ENCODE measurements around the gene ARMH1.
"Not testable (repeated sequence)": the region's sequence is repeated elsewhere in the genome, so short reads cannot be mapped to it uniquely, and the experiment has no call there.

The ARMH1 gene

DNA sequence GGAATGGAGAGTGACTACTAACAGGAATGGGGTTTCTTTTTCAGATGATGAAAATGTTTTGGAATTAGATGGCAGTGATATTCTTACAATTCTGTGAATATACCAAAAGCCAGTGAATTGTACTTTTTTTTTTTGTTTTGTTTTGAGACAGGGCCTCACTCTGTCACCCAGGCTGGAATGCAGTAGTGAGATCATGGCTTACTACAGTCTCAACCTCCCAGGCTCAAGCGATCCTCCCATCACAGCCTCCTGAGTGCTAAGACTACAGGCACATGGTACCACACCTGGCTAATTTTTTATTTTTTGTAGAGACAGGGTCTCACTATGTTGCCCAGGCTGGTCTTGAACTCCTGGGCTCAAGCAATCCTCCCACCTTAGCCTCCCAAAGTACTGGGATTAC is 7.8 kb upstream of the ARMH1 start:
- not testable (repeated sequence) for DNase-seq (ENCODE audit: low read depth in 1 of 2, low spot score in 1 of 2)

DNA sequence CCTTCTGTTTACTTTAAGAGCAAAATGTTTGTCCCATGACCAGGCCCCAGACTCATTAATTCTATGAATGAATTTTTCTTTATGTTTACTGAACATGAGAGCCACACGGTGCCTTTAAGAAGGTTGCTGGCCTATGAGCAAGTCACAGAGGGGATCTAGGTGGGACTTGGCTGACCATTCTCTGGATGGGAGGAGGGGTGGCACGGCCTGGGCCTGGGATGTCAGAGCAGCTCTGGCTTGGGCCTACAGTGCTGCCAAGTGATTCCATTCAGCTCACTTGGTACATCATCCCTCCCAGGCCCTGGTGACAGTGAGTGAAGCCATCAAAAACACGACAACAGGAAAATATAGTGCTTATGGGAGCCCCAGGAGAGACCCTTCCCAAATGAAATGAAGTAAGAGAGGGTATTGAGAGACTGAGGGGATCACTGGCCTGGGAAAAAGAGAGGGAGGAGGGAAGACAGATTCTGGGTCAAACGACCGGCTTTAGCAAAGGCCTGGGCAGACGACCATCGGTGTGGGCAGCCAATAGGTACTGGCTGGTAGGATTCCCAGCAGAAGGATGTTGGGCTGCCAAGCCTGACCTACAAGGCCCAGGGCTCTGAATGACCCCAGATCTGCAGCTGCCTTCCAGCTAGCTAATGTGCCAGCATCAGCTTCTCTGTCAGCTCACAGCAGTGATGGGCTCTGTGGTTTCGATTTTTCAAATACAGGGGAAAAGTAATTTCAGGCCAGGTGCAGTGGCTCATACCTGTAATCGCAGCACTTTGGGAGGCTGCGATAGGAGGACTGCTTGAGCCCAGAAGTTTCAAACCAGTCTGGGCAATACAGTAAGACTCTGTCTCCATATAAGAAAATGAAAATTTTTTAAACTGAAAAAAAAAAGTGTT is 3.5 kb upstream of the ARMH1 start:
- DNase-seq (ENCODE audit: low read depth in 1 of 2, low spot score in 1 of 2): no peak

DNA sequence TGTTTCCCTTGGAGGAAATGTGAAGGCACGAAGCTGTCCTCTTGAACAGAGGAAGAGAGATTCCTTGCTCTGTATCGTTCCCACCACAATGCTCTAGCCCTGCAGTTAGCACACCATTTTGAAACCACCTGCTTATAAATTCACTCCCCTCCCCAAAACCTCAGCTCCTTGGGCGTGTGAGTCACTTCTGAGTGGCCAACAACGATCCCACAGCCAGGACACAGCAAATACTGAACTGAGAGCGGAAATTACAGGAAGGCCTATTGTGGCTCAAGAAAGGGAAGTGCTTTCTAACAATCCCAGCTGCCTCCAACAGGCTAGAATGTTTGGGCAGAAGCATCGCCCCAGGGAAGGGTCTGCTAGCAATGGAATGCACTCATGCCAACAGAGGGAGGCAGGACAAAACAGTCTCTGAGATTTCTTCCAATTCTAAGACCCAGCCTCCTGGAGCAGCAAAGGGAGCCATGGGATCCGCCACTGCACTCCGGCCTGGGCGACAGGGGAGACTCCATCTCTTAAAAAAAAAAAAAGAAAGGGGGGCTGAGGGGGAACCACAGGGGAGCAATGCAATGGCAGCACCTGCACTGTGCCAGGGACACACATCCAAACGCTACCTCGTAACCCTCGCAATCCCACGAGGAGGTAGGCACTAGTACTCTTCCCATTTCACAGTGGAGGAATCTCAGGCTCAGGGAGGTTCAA is 2.1 kb upstream of the ARMH1 start:
- no peak for DNase-seq (ENCODE audit: low read depth in 1 of 2, low spot score in 1 of 2)

DNA sequence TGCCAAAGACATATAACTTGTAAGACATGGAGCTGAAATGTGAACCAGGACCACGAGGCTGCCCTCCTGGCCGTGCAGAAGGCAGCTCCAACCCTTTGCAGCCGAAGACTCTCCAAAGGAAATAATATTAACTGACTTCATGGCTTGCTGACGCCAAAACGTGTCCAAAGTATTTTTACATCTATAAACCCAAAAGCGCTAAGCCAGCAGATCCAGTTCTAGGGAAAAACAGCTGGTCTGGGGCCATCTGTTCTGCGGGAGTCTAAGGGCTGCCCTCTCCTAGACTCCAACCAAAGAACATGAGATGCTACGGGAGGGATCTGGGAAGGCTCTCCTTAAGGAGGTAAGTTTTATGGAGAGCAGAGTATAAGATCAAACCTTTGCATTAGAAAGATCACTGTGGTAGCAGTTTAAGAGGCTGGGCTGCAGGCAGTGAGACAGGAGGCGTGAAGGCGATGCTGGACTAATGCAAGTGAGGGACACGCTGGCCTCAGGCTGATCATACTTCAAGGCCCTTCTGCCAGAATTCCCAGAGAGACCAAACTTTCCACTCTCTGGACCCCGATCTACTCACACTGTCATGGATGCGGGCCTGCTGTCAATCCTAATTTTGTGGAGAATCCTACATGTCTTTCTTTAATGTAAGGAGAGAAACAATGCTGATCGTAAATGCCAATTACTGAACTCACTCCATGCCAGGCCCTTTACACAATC is 1.4 kb upstream of the ARMH1 start:
- no peak for DNase-seq (ENCODE audit: low read depth in 1 of 2, low spot score in 1 of 2)

DNA sequence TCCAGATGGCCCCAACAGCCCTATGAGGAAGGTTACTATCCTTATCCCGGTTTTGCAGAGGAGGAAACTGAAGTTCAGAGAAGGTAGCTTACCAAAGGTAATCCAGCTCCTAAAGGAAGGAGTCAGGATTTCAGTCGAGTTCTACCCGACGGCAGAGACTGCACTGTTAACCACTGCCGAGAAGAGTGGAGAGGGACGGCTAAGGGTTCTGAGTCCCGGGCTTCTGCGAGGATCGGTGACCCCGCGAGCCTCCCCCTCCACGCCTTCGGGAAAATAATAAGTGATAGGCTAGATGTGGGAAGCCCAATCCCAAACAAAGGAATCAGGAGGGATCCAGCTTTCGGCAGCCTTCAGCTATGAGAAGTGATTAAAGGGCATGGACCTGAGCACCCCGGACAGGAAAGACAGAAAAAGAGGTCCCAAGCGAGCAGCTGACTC is 820 bp upstream of the ARMH1 start:
- no peak for DNase-seq (ENCODE audit: low read depth in 1 of 2, low spot score in 1 of 2)

DNA sequence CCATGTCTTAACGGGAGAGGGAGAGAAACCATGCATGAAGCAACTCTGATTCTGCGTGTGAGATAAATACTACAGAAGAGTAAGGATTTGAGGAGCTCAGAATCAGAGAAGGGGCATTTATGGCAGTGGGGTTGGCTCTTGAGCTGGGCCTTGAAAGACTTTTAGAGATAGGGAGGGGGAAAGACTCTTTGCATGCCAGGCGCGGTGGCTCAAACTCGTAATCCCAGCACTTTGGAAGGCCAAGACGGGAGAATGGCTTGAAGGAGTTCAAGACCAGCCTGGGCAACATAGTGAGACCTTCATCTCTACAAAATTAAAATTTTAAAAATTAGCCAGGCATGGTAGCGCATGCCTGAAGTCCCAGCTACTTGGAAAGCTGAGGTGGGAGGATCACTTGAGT is 672 bp downstream of the ARMH1 start:
- no peak for DNase-seq (ENCODE audit: low read depth in 1 of 2, low spot score in 1 of 2)

DNA sequence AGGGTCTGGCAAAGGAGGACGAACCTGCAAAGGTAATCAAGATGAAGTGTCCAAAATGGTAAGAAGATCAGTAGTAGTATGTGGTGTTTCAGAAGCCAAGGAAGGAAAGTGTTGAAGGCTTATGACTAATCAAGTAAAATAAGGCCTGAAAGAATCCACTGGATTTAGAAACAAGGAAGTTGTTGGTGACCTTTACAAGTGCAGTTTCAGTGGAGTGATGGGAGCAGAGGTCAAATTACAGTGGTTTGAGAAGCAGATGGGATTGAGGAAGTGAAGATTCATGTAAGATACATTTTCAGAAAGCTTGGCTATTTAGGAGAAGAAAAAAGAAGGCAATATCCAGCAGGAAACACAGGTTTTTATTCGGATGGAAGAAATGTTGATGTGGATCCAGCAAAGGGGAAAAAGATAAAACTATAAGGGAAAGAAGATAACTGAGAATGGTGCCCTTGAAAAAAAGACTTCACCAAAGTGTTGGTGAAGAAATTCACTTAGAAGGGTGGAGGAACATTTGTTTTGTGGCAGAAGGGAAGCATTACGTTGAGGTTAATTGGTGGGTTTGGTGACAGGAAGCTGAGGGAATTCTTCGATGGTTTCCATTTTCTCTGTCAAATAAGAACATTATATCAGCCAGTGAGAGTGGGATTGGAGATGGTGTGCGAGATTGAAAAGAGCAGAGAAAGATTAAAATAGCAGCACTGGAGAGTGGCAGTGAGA is 2.1 kb downstream of the ARMH1 start:
- DNase-seq (ENCODE audit: low read depth in 1 of 2, low spot score in 1 of 2): no peak

DNA sequence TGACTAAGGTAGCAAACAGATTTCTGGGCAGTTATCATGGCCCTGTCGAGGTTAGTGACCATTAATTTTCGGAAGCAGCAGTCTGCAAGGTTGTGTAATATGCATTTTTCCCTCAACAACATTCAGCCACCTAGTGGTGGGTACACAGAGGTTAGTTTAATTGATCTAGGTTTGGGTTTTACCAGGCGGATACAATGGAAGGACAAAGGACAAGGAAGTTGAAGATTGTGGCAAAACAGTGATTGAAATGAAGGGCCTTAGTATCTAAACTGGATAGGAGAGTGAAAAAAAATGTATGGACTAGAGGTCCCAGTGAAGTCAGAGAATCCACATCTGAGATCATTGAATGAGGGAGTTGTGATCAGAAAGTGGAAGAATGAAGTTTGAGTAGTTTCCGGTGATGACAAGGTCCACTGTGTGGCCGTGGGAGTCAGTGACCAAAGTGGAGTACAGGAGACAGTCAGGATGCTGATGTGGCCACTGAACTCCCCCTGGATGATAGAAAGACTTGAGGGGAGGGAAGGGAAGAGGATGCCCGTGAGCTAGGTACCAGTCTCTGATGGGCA is 2.8 kb downstream of the ARMH1 start:
- DNase-seq (ENCODE audit: low read depth in 1 of 2, low spot score in 1 of 2): no peak

DNA sequence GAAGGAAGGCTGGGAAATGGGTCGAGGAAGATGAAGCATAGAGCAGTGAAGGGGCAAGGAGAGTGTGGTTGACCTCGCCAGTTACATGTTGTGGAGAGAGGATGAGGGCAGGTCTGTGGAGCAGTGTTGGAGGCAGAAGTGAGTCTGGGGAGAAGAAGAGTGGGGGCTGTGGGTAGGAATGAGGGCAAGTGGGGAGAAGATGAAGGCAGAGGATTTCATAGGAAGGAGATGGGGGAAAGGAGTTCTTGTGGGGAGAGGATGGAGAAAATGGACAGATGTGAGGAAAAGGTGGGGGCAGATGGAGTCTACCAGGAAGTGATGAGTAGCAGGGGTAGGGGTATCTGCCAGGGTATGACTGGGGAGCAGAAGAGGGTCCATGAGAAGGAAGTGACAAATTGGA is 3.6 kb downstream of the ARMH1 start:
- no peak for DNase-seq (ENCODE audit: low read depth in 1 of 2, low spot score in 1 of 2)

DNA sequence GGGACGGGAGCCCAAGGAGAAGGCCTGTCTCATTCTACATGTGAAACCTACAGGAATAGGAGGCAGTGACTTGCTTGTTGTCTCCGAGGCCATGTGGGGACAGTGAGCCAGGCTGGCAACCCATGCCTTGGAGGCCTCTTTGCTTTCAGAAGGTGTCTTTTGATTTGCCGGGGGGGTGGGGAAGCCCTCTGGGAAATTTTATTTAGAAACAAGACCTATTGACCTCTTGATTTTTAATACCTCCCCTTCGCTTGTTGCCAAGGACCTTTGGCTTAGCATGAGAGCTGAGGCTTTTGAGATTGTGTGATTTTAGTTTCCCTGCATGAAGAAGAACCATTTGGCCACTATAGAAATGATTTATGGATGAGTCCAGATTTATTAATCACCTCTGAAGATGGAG is 4.1 kb downstream of the ARMH1 start:
- no peak for DNase-seq (ENCODE audit: low read depth in 1 of 2, low spot score in 1 of 2)

DNA sequence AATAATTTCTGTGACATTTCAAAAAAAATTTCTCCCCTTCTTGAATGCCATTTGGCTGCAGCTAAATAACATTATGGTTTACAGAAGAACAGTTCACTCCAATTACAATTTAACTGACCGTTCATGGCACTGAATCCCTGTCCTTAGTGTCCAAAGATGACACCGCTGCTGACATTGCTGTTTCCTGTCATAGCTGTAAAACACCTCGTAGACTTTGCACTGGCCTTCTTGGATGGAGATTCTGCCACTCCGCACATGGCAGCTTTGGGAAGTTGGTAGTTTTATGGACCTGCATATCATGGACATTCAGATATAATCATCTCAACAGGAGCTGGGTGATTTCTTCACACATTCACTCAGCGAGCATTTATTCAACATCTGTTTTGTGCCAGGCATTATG is 5.0 kb downstream of the ARMH1 start:
- DNase-seq (ENCODE audit: low read depth in 1 of 2, low spot score in 1 of 2): no peak

DNA sequence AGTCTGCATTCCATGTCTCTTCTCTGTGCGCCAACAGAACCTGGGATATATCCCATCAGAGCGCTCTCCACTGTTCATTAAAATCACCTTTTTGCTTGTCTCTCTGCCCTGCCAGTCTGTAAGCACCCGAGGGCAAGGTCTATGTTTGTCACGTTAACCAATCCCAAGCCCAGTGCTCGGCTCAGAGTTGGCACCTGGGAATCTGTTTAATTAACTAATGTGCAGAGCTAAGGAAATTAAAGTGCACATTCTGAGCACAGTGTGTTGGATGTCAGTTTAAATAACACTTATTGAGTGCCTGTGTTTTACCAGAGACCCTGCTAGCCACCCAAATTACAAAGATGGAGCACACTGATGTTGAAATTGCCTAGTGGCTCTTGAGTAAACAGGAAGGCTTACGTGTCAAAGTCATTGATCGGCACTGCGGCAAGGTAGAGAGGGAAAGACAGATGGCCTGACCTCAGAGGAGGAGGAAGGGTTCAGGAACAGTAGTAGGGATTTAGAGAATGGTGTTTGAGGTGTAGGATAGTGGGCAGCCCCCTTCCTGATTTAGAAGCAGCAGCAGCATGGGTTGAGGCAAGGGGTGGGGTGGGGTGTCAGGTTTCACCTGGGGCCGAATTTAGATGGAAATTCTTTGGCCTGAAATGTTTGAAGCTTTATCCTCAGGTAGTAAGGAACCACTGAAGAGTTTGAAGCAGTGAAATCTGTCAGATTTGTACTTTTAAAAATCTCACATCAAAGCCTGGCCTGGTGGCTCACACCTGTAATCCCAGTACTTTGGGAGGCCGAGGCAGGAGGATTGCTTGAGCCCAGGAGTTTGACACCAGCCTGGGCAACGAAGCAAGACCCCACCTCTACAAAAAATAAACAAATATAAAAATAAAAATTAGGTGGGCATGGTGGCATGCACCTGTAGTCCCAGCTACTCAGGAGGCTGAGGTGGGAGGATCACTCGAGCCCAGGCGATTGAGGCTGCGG is 7.7 kb downstream of the ARMH1 start:
- no peak for DNase-seq (ENCODE audit: low read depth in 1 of 2, low spot score in 1 of 2)

DNA sequence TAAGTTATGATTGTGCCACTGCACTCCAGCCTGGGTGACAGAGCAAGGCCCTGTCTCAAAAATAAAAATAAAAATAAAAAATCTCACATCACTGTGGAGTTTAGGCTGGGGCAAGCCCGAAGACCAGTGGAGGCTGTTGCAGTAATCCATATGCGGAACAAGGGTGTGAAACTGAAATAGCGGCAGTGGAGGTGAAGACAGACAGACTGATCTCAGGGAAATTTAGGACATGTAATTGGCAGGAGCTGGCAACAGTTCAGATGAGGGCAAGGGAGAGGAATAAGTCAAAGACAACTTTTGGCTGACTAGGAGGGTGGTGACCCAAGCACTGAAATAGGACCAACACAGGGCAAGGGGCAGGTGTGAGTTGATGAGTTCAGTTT is 8.4 kb downstream of the ARMH1 start:
- DNase-seq (ENCODE audit: low read depth in 1 of 2, low spot score in 1 of 2): no peak

DNA sequence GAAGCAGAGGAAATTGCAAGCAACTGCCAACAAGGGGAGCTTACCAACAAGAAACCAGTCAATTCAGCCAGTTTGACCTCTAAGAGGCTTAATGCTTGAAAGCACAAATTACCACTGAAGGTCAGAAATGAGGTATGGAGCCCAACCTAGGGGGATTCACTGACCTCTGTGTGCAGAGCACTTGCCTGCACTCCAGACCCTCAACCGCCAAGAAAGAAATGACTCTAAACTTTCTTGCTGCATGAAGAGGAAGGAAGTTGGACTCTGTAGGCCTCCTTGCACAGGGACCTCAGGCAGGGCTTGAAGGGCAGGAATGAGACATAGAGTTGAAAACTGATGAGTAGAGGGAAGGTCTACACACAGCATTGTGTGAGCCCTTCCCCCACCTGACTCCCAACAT is 10.0 kb downstream of the ARMH1 start:
- DNase-seq (ENCODE audit: low read depth in 1 of 2, low spot score in 1 of 2): no peak

DNA sequence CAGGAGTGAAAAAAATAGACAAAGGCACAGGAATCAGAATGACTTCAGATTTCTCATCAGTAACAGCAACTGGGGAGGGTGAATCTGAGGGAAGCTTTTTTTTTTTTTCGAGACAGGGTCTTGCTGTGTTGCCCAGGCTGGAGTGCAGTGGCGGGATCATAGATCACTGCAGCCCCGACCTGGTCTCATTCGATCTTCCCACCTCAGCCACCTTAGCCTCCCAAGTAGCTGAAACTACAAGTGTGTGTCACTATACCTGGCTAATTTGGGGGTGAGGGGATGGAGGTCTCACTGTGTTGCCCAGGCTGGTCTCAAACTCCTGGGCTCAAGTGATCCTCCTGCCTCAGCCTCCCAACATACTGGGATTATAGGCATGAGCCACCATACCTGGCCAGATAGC is 10.7 kb downstream of the ARMH1 start:
- DNase-seq (ENCODE audit: low read depth in 1 of 2, low spot score in 1 of 2): no peak

DNA sequence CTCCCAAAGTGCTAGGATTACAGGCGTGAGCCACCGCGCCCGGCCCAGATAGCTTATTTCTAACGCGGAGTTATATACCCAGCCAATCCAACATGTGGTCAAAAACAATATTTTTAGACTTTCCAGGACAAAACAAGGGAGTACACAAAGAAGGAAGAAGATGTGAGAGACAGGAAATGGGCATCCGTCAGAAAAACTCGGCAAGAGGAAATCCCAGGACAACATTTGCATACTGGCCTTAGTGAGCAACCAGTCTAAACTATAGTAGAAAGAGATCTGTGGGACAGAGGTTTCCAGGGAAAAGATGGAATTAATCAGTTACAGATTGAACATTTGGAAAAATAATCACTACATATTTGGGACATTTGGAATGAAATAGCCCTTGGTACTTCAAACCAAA is 11.4 kb downstream of the ARMH1 start:
- DNase-seq (ENCODE audit: low read depth in 1 of 2, low spot score in 1 of 2): no peak

DNA sequence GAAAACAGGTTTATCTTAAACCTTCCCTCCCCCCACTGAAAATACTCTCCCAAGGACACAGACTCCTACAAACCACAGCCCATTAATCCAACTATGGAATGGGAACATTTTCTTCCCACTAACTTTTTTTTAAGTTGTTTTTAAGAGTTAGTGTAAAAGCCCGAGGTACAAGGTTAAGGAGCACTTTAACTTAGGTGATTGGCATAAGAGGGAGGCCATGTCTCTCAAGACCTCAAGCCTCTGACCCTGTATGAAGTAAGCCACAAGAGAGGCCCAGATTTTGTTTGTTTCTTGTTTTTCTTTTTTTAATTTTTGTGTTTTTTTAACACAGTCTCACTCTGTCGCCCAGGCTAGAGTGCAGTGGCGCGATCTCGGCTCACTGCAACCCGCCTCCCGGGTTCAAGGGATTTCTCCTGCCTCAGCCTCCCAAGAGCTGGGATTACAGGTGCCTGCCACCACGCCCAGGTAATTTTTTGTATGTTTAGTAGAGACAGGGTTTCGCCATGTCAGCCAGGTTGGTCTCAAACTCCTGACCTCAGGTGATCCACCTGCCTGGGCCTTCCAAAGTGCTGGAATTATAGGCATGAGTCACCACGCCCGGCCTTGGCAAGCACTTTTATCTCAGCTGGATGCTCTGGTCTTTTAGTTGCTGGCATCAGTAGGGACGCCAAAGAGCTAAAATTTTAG is 14.4 kb downstream of the ARMH1 start:
- no peak for DNase-seq (ENCODE audit: low read depth in 1 of 2, low spot score in 1 of 2)

DNA sequence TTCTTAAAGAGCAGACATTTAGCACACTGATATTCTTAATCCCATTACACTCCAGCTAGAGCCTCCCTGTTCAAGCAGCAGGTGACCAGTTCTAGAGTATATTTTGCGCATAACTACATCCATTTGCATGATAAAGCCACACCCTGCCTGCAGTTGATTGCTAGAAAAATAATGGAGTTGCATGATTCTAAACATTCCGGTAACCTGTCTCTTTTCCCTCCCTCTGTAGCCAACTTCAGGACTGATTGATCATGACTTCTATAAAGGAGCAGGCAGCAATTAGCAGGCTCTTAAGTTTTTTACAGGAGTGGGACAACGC is 14.9 kb downstream of the ARMH1 start:
- no peak for DNase-seq (ENCODE audit: low read depth in 1 of 2, low spot score in 1 of 2)

DNA sequence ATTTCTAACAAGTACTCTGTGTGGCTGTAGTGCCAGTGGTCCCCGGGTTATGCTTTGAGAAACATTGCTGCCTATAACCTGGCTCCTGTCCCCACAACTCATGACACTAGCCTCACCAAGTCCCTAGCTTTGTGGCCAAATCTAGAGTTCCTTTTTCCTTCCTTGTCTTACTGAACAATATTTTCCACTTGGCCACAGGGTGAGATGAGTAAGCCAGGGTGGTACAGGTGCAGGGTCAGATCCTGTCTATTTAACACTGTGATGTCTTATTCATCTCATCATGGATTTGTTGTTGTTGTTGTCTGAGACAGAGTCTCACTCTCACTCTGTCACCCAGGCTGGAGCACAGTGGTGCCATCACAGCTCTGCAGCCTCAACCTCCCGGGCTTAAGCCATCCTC is 18.6 kb downstream of the ARMH1 start:
- no peak for DNase-seq (ENCODE audit: low read depth in 1 of 2, low spot score in 1 of 2)

All from activated T-helper 1 cell treated with anti-CD3 and anti-CD28 coated beads, Interleukin-2, amount 50 U/mL, for 16 hours (primary cell).